GM13977 (cell line): ENCODE results near the gene SPRED2.

ENCODE experiments used
- DNase-seq: peaks from one replicate; pipeline ENCODE4 v3.0.0; 2012; ENCODE audit warnings: low spot score
- CTCF ChIP-seq: IDR thresholded peaks from 2 replicates; pipeline ENCODE4 v1.5.1; 2012; ENCODE audit warnings: mild to moderate bottlenecking, control low read depth; ENCODE audit not compliant: insufficient read depth; ENCODE audit errors: extremely low read depth, missing control alignments
- in situ Hi-C: fragments of 300-500 bp; cut with MboI; formaldehyde crosslinking; loops from one replicate; pipeline ENCODE4 v1.12.0; 2022; ENCODE audit warnings: low sequenced_read_pairs, low pct_unique_long_range_greater_than_20kb, mixed read lengths, inconsistent platforms; ENCODE audit not compliant: unreplicated experiment

Gene SPRED2

GRCh38 chr2:65300761-65301711, 131.4 kb downstream of the SPRED2 start:
- no peak for TF ChIP-seq CTCF
- DNase-seq = peak; percentile 87
- in situ Hi-C loops = no loop called here

- TF ChIP-seq CTCF = no peak
- in situ Hi-C loops = no loop called here
- no peak for DNase-seq
Measured at GRCh38 chr2:65300134-65300760, 132.2 kb downstream of the SPRED2 start.

- no peak for TF ChIP-seq CTCF
- in situ Hi-C loops = no loop called here
- peak; percentile 52 for DNase-seq
Measured at GRCh38 chr2:65299246-65299645, 133.2 kb downstream of the SPRED2 start.

GRCh38 chr2:65298089-65298488, 134.3 kb downstream of the SPRED2 start:
- in situ Hi-C loops = no loop called here
- no peak for TF ChIP-seq CTCF
- no peak for DNase-seq

GRCh38 chr2:65297544-65297943, 134.9 kb downstream of the SPRED2 start:
- DNase-seq = no peak
- TF ChIP-seq CTCF = no peak
- in situ Hi-C loops = no loop called here

GRCh38 chr2:65296971-65297370, 135.4 kb downstream of the SPRED2 start:
- in situ Hi-C loops = no loop called here
- TF ChIP-seq CTCF = no peak
- DNase-seq = no peak
